IMR-90 (cell line): Measurements from ENCODE around the gene SLC39A11. TPM values are rescaled to one million over a fixed set of nuclear protein-coding genes. Genes with fewer than 3 reads are reported as not detected.

Experiments
- ATAC-seq: fragments of 200-7000 bp; cut with Tn5 transposase; 2 replicates; pipeline ENCODE4 v1.9.1; 2020; ENCODE audit warnings: low read depth, mild to moderate bottlenecking, moderate library complexity
- BruUV-seq: library from RNA; stranded (reverse); fragments of 400-500 nt; replicated peaks from 2 replicates; lab custom pipeline; 2021; lab: Mats Ljungman, UMichigan
- CTCF ChIA-PET: fragments of 300-600 bp; formaldehyde crosslinking; extraction: SDS; loops from one replicate; lab custom pipeline; 2021; ENCODE audit warnings: antibody characterized with exemption; lab: Yijun Ruan, JAX
- POLR2A ChIA-PET: fragments of 300-600 bp; sonication (Branson Sonifier 250); formaldehyde crosslinking; loops from one replicate; lab custom pipeline; 2022; ENCODE audit warnings: antibody characterized with exemption; ENCODE audit not compliant: unreplicated experiment; lab: Charles Lee
- DNase-seq: peaks from one replicate; pipeline ENCODE4 v3.0.0; 2013
- H2AFZ ChIP-seq: replicated peaks from 2 replicates; pipeline ENCODE3; 2013; ENCODE audit warnings: low read length, mild to moderate bottlenecking; ENCODE audit not compliant: poor library complexity
- H2AK5ac ChIP-seq: 2 replicates; pipeline ENCODE4 v1.6.1; 2013; ENCODE audit warnings: low read depth, low read length, inconsistent platforms
- H2AK9ac ChIP-seq: replicated peaks from 2 replicates; pipeline ENCODE3; 2013; ENCODE audit warnings: mild to moderate bottlenecking, low read depth, low read length, moderate library complexity; ENCODE audit not compliant: poor library complexity
- H2BK120ac ChIP-seq: 2 replicates; pipeline ENCODE4 v1.6.1; 2013; ENCODE audit warnings: low read depth, low read length, inconsistent platforms
- H2BK15ac ChIP-seq: 3 replicates; pipeline ENCODE4 v1.6.1; 2013; ENCODE audit warnings: low read depth, low read length, inconsistent platforms
- H2BK20ac ChIP-seq: 2 replicates; pipeline ENCODE4 v1.6.1; 2013; ENCODE audit warnings: low read depth, mild to moderate bottlenecking, inconsistent platforms, low read length, moderate library complexity
- H2BK5ac ChIP-seq: 2 replicates; pipeline ENCODE4 v1.6.1; 2013; ENCODE audit warnings: mild to moderate bottlenecking, low read depth, low read length, inconsistent platforms; ENCODE audit not compliant: poor library complexity, severe bottlenecking
- H3K14ac ChIP-seq: replicated peaks from 2 replicates; pipeline ENCODE4 v1.6.1; 2013; ENCODE audit warnings: low read depth, low read length, inconsistent platforms
- H3K18ac ChIP-seq: 2 replicates; pipeline ENCODE4 v1.6.1; 2013; ENCODE audit warnings: low read depth, low read length, control low read depth
- H3K23ac ChIP-seq: 2 replicates; pipeline ENCODE4 v1.6.1; 2013; ENCODE audit warnings: low read depth, low read length, inconsistent platforms
- H3K27ac ChIP-seq: 2 replicates; pipeline ENCODE4 v1.5.1; 2013; ENCODE audit warnings: mild to moderate bottlenecking, control low read depth, low read length; ENCODE audit not compliant: insufficient read depth
- H3K27me3 ChIP-seq: 2 replicates; pipeline ENCODE4 v1.6.1; 2013; ENCODE audit warnings: low read length; ENCODE audit not compliant: control insufficient read depth, insufficient read depth
- H3K36me3 ChIP-seq: 2 replicates; pipeline ENCODE4 v1.6.1; 2013; ENCODE audit warnings: low read length, mixed read lengths; ENCODE audit not compliant: control insufficient read depth, insufficient read depth
- H3K4ac ChIP-seq: 2 replicates; pipeline ENCODE4 v1.6.1; 2013; ENCODE audit warnings: low read depth, low read length, inconsistent platforms
- H3K4me1 ChIP-seq: 2 replicates; pipeline ENCODE4 v1.6.1; 2013; ENCODE audit warnings: low read length, mixed read lengths; ENCODE audit not compliant: control insufficient read depth, insufficient read depth
- H3K4me2 ChIP-seq: 2 replicates; pipeline ENCODE4 v1.6.1; 2013; ENCODE audit warnings: low read depth, mild to moderate bottlenecking, control low read depth, low read length, moderate library complexity
- H3K4me3 ChIP-seq: 2 replicates; pipeline ENCODE4 v1.5.1; 2013; ENCODE audit warnings: low read depth, mild to moderate bottlenecking, control low read depth, low read length, moderate library complexity; ENCODE audit not compliant: insufficient read depth
- H3K56ac ChIP-seq: 2 replicates; pipeline ENCODE4 v1.6.1; 2013; ENCODE audit warnings: low read length, inconsistent platforms; ENCODE audit not compliant: insufficient read depth; ENCODE audit errors: extremely low read depth
- H3K79me1 ChIP-seq, 2 experiments: 2 replicates each; pipeline ENCODE4 v1.6.1; 2013; ENCODE audit warnings: low read length in 2 of 2, inconsistent platforms in 1 of 2, low read depth in 1 of 2
- H3K9ac ChIP-seq: 2 replicates; pipeline ENCODE4 v1.6.1; 2013; ENCODE audit warnings: low read depth, low read length, control low read depth
- H3K9me1 ChIP-seq: 2 replicates; pipeline ENCODE4 v1.6.1; 2013; ENCODE audit warnings: low read length, inconsistent platforms; ENCODE audit not compliant: insufficient read depth
- H3K9me3 ChIP-seq: 2 replicates; pipeline ENCODE4 v1.6.1; 2013; ENCODE audit warnings: low read length; ENCODE audit not compliant: control insufficient read depth, insufficient read depth
- H4K20me1 ChIP-seq: 2 replicates; pipeline ENCODE4 v1.6.1; 2013; ENCODE audit warnings: low read length, inconsistent platforms; ENCODE audit not compliant: insufficient read depth
- H4K5ac ChIP-seq: 2 replicates; pipeline ENCODE4 v1.6.1; 2013; ENCODE audit warnings: mild to moderate bottlenecking, low read depth, low read length, control low read depth
- H4K8ac ChIP-seq, 2 experiments: 2 replicates each; pipeline ENCODE4 v1.6.1; 2013; ENCODE audit warnings: low read depth in 2 of 2, low read length in 2 of 2, control low read depth in 1 of 2, inconsistent platforms in 1 of 2
- H4K91ac ChIP-seq: 2 replicates; pipeline ENCODE4 v1.6.1; 2013; ENCODE audit warnings: low read depth, low read length, inconsistent platforms; ENCODE audit not compliant: insufficient read depth
- CEBPB ChIP-seq: IDR thresholded peaks from 2 replicates; pipeline ENCODE4 v1.6.1; 2012; ENCODE audit warnings: low read depth, low read length, improper control_type of control experiment
- FOS ChIP-seq: fragments of 150-350 bp; IDR thresholded peaks from 2 replicates; pipeline ENCODE4 v1.6.1; 2016; ENCODE audit warnings: low read depth, low read length
- MAFK ChIP-seq: IDR thresholded peaks from 2 replicates; pipeline ENCODE4 v1.6.1; 2012; ENCODE audit warnings: low read depth, low read length, improper control_type of control experiment
- RFX5 ChIP-seq: IDR thresholded peaks from 2 replicates; pipeline ENCODE4 v1.8.0; 2012; ENCODE audit warnings: low read depth, mild to moderate bottlenecking, low read length, moderate library complexity
- SMC3 ChIP-seq: fragments of 150-350 bp; IDR thresholded peaks from 2 replicates; pipeline ENCODE4 v1.6.1; 2016; ENCODE audit warnings: low read depth, mild to moderate bottlenecking, antibody characterized with exemption, low read length, moderate library complexity
- WGBS, 2 experiments: methylation state at CpG; one replicate each; pipeline versions ENCODE4 v1.1.5 to v1.1.7; 2013; ENCODE audit warnings: missing lambda C conversion rate in 2 of 2; ENCODE audit not compliant: insufficient read length in 1 of 2; ENCODE audit errors: extremely low coverage in 2 of 2; 5-methylcytosine and 5-hydroxymethylcytosine counted together
- dilution Hi-C: fragments of 300-500 bp; cut with HindIII; formaldehyde crosslinking; loops from one replicate; pipeline ENCODE4 v1.14.3; 2018; ENCODE audit warnings: low sequenced_read_pairs; ENCODE audit not compliant: unreplicated experiment
- in situ Hi-C: fragments of 300-500 bp; cut with MboI; formaldehyde crosslinking; loops from 3 replicates; pipeline ENCODE4 v1.14.3; 2019; ENCODE audit warnings: low sequenced_read_pairs, inconsistent platforms, mixed read lengths
- intact Hi-C: fragments of 100-400 bp; cut with micrococcal nuclease; formaldehyde crosslinking; loops from 2 replicates; pipeline ENCODE4 v1.10.0; 2022
- polyA plus RNA-seq, 3 experiments: library from polyadenylated mRNA; depleted of rRNA; stranded (reverse); fragments of >200 nt; gene quantifications; 2 replicates each; pipeline ENCODE4 v1.2.3, GENCODE V29; 2012; ENCODE audit warnings: low replicate concordance in 1 of 3
- total RNA-seq: library from RNA; depleted of rRNA; stranded (reverse); fragments of >200 nt; gene quantifications from 2 replicates; pipeline ENCODE4 v1.2.3, GENCODE V29; 2012
- TF ChIP-seq, protein P1 (sequence below): fragments of 150-350 bp; IDR thresholded peaks from 2 replicates; pipeline ENCODE4 v1.6.1; 2017; ENCODE audit warnings: mild to moderate bottlenecking, antibody characterized with exemption, low read length, low read depth
- TF ChIP-seq, protein P2 (sequence below): conservative IDR thresholded peaks from 2 replicates; pipeline ENCODE4 v1.5.1; 2012; ENCODE audit warnings: mild to moderate bottlenecking, low read depth, low read length, improper control_type of control experiment

Gene SLC39A11
- total and polyA plus RNA-seq, 2 of the 4 experiments (the other 2 are of a cell fraction): 8.8 to 14.3 TPM

DNA sequence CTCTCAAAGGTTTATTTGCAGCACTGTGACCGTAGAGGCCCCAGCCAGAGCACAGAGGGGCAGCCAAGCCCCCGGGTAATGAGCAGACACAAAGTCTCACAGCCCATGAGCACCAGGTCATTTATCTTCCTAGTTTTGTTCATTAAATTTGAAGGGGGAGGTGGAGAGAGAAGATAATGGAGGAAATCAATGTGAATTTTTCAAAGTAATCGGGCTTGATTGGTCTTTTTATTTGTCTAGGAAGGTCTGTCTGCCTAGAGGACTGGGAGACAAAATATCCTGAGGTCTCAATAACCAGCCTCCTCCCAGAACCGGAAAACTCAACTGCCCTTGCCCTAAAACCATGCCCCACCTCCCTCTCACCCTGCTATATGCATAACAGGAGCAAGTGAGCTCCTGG is 189.0 kb downstream of the SLC39A11 start:
- no peak overlapping the region for H2AK5ac ChIP-seq
- no peak overlapping the region for H4K8ac ChIP-seq
- H2BK120ac ChIP-seq: no peak overlapping the region
- H3K4ac ChIP-seq: no peak overlapping the region
- H3K36me3 ChIP-seq: 0 out of 2 replicates have a peak, but pooled peaks cover 1% of the 10 kb centered on the region
- no peak overlapping the region for H2AFZ ChIP-seq
- ChIA-PET POLR2A (no interaction called here), CTCF (no interaction called here)
- no peak overlapping the region for H3K14ac ChIP-seq
- no peak overlapping the region for H4K91ac ChIP-seq
- dilution Hi-C loops (no loop called here), intact Hi-C loops (no loop called here), in situ Hi-C loops (no loop called here)
- no peaks in the 10 kb centered on the region; a peak in 1 of 4 replicates for H3K79me1 ChIP-seq
- H2BK5ac ChIP-seq: no peak overlapping the region
- H3K56ac ChIP-seq: no peak overlapping the region
- no peaks in the 10 kb centered on the region for H3K27me3 ChIP-seq
- no peaks in the 10 kb centered on the region for H3K4me1 ChIP-seq
- H3K4me3 ChIP-seq: no peak overlapping the region
- H3K9me3 ChIP-seq: no peaks in the 10 kb centered on the region
- no peaks in the 10 kb centered on the region; the same call in 1 of the 2 replicates for H4K20me1 ChIP-seq
- no TSS peak for BruUV-seq
- H3K23ac ChIP-seq: no peak overlapping the region
- 100% methylated on average over 1 of the region's 4 CpGs; no CpG with 5 or more reads in 1 of the 2 experiments for WGBS, 2 experiments
- H3K9me1 ChIP-seq: peaks cover 6% of the 10 kb centered on the region
- no peak overlapping the region for H2BK20ac ChIP-seq
- ATAC-seq (no peak), DNase-seq (no peak)
- TF ChIP-seq RFX5: no peak
- TF ChIP-seq MAFK: no peak
- TF ChIP-seq, protein P1, sequence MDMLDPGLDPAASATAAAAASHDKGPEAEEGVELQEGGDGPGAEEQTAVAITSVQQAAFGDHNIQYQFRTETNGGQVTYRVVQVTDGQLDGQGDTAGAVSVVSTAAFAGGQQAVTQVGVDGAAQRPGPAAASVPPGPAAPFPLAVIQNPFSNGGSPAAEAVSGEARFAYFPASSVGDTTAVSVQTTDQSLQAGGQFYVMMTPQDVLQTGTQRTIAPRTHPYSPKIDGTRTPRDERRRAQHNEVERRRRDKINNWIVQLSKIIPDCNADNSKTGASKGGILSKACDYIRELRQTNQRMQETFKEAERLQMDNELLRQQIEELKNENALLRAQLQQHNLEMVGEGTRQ: no peak
- TF ChIP-seq CEBPB: no peak
- TF ChIP-seq, protein P2, sequence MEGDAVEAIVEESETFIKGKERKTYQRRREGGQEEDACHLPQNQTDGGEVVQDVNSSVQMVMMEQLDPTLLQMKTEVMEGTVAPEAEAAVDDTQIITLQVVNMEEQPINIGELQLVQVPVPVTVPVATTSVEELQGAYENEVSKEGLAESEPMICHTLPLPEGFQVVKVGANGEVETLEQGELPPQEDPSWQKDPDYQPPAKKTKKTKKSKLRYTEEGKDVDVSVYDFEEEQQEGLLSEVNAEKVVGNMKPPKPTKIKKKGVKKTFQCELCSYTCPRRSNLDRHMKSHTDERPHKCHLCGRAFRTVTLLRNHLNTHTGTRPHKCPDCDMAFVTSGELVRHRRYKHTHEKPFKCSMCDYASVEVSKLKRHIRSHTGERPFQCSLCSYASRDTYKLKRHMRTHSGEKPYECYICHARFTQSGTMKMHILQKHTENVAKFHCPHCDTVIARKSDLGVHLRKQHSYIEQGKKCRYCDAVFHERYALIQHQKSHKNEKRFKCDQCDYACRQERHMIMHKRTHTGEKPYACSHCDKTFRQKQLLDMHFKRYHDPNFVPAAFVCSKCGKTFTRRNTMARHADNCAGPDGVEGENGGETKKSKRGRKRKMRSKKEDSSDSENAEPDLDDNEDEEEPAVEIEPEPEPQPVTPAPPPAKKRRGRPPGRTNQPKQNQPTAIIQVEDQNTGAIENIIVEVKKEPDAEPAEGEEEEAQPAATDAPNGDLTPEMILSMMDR: no peak
- TF ChIP-seq FOS: no peak
- no peak for TF ChIP-seq SMC3
- H3K27ac ChIP-seq: no peak overlapping the region
- H3K9ac ChIP-seq: no peak overlapping the region
- H2AK9ac ChIP-seq: no peak overlapping the region
- H3K4me2 ChIP-seq: no peak overlapping the region
- H3K18ac ChIP-seq: no peak overlapping the region
- H4K5ac ChIP-seq: no peak overlapping the region
- no peak overlapping the region for H2BK15ac ChIP-seq
